Measurements from ENCODE around the gene PFAS. TPM values are rescaled to one million over a fixed set of nuclear protein-coding genes. Genes with fewer than 3 reads are reported as not detected.

PFAS gene
- total and polyA plus RNA-seq, 2 experiments from 2014 or later, result 13.4 to 16.0 TPM

DNA sequence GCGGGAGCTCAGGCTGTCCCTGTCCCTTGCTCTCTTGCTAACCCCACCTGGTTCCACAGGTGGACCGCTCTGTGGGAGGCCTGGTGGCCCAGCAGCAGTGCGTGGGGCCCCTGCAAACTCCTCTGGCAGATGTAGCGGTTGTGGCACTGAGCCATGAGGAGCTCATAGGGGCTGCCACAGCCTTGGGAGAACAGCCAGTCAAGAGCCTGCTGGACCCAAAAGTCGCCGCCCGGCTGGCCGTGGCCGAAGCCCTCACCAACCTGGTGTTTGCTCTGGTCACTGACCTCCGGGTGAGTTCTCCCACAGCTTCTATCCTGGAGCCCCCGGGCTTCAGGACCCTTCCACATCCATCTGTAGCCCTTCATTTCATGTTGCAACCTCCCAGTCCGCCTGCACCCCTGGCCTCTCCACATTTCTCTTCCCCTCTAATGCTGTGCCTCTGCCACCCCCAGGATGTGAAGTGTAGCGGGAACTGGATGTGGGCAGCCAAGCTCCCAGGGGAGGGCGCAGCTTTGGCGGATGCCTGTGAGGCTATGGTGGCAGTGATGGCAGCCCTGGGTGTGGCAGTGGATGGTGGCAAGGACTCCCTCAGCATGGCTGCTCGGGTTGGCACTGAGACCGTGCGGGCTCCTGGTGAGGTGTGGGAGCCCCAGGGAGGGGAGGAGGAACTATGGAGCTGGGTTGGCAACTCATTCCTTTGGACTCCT, 15.9 kb downstream of the PFAS start:
- Histone ChIP-seq H3K4me3 (no peak overlapping the region), H3K79me2 (ENCODE audit: insufficient read depth) (no peaks in the 10 kb centered on the region), H3K27me3 (replicated peaks; ENCODE audit: insufficient read depth) (no peaks in the 10 kb centered on the region), H3F3A (ENCODE audit: insufficient read depth) (no peaks in the 10 kb centered on the region), H2AFZ (no peak overlapping the region), H3K9me2 (ENCODE audit: insufficient read depth) (no peaks in the 10 kb centered on the region), H3K4me1 (ENCODE audit: insufficient read depth) (no peaks in the 10 kb centered on the region), H4K20me1 (ENCODE audit: insufficient read depth) (no peaks in the 10 kb centered on the region), H3K27ac (no peak overlapping the region), H3K9ac (no peak overlapping the region), H3K4me2 (ENCODE audit: unreplicated experiment) (no peak overlapping the region), H3K36me3 (ENCODE audit: low read depth) (no peaks in the 10 kb centered on the region), H3K9me3 (ENCODE audit: low read depth) (no peaks in the 10 kb centered on the region)
- no peak for DNase-seq
- in situ Hi-C loops (cut with MboI), result no loop called here
- no peak for TF ChIP-seq EZH2phosphoT487 (IDR thresholded peaks at IDR 0.05; ENCODE audit: insufficient read depth, low read depth)
- TF ChIP-seq EZH2 (IDR thresholded peaks at IDR 0.05; ENCODE audit: insufficient read depth, poor library complexity, severe bottlenecking), result no peak
- 97 to 98% methylated on average over 18 of the region's 18 CpGs for WGBS, 2 experiments (ENCODE audit: low coverage in 1 of 2, low lambda C conversion rate in 2 of 2, missing lambda C conversion rate in 2 of 2)

DNA sequence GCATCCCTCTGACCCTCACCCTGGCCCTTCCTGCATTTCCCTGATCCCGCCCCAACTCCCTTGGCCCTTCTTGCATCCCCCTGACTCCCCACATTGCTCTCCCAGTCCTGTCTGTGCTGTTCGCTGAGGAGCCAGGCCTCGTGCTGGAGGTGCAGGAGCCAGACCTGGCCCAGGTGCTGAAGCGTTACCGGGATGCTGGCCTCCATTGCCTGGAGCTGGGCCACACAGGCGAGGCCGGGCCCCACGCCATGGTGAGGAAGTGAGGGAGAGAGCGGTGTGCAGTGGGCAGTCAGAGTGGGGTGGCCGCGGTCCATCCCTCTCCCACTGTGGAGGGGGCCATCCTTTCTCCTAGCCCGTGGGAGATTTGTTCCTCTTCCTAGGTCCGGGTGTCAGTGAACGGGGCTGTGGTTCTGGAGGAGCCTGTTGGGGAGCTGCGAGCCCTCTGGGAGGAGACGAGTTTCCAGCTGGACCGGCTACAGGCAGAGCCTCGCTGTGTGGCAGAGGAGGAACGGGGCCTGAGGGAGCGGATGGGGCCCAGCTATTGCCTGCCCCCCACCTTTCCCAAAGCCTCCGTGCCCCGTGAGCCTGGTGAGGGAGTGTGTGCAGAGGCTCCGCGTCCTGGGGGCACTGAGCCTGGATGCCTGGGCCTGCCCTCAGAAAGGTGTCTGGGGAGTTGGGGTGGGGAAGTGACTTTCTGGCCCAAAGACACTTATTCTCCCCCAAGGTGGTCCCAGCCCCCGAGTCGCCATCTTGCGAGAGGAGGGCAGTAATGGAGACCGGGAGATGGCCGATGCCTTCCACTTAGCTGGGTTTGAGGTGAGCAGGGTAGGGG, 17.8 kb downstream of the PFAS start:
- Histone ChIP-seq H3K4me3 (no peak overlapping the region), H3K9me2 (ENCODE audit: insufficient read depth) (no peaks in the 10 kb centered on the region), H3K27ac (no peak overlapping the region), H3F3A (ENCODE audit: insufficient read depth) (no peaks in the 10 kb centered on the region), H3K9ac (no peak overlapping the region), H3K27me3 (replicated peaks; ENCODE audit: insufficient read depth) (no peaks in the 10 kb centered on the region), H4K20me1 (ENCODE audit: insufficient read depth) (no peaks in the 10 kb centered on the region), H3K9me3 (ENCODE audit: low read depth) (no peaks in the 10 kb centered on the region), H3K4me1 (ENCODE audit: insufficient read depth) (no peaks in the 10 kb centered on the region), H3K4me2 (ENCODE audit: unreplicated experiment) (no peak overlapping the region), H2AFZ (no peak overlapping the region), H3K36me3 (ENCODE audit: low read depth) (no peaks in the 10 kb centered on the region), H3K79me2 (ENCODE audit: insufficient read depth) (no peaks in the 10 kb centered on the region)
- no peak for TF ChIP-seq EZH2phosphoT487 (IDR thresholded peaks at IDR 0.05; ENCODE audit: insufficient read depth, low read depth)
- TF ChIP-seq EZH2 (IDR thresholded peaks at IDR 0.05; ENCODE audit: insufficient read depth, poor library complexity, severe bottlenecking), result no peak
- DNase-seq, result no peak
- in situ Hi-C loops (cut with MboI), result no loop called here
- WGBS, 2 experiments (ENCODE audit: low coverage in 1 of 2, low lambda C conversion rate in 2 of 2, missing lambda C conversion rate in 2 of 2), result 94 to 96% methylated on average over 22 to 28 of the region's 29 CpGs

DNA sequence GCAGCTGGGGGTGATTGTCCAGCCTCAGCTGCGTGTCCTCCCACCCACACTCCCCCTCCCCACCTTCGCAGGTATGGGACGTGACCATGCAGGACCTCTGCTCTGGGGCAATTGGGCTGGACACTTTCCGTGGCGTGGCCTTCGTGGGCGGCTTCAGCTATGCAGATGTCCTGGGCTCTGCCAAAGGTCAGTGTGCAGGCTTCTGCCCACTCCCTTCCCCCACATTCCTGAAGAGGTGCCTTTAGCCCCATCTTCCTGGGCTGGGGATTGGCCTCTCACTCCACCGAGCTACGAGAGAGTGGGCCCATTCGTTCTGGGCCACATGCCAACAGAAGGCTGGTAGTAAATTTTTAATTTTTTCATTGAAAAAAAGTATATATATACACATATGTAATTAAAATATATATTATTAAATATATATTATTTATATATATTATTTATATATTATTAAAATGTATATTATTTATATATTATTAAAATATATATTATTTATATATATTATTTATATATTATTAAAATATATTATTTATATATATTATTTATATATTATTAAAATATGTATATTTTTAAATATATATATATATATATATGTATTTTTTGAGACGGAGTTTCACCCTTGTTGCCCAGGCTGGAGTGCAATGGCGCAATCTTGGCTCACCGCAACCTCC, 18.5 kb downstream of the PFAS start:
- in situ Hi-C loops (cut with MboI), result no loop called here
- H3K4me3 ChIP-seq, result no peak overlapping the region
- DNase-seq, result no peak
- H2AFZ ChIP-seq, result no peak overlapping the region
- no peaks in the 10 kb centered on the region for H3K9me2 ChIP-seq (ENCODE audit: insufficient read depth)
- H3K36me3 ChIP-seq (ENCODE audit: low read depth), result no peaks in the 10 kb centered on the region
- no peaks in the 10 kb centered on the region for H3K9me3 ChIP-seq (ENCODE audit: low read depth)
- H3K4me1 ChIP-seq (ENCODE audit: insufficient read depth), result no peaks in the 10 kb centered on the region
- no peaks in the 10 kb centered on the region for H3F3A ChIP-seq (ENCODE audit: insufficient read depth)
- no peak overlapping the region for H3K9ac ChIP-seq
- H3K27me3 ChIP-seq (replicated peaks; ENCODE audit: insufficient read depth), result no peaks in the 10 kb centered on the region
- no peak overlapping the region for H3K4me2 ChIP-seq (ENCODE audit: unreplicated experiment)
- WGBS, 2 experiments (ENCODE audit: low coverage in 1 of 2, low lambda C conversion rate in 2 of 2, missing lambda C conversion rate in 2 of 2), result 88 to 91% methylated on average over 13 of the region's 13 CpGs
- H4K20me1 ChIP-seq (ENCODE audit: insufficient read depth), result no peaks in the 10 kb centered on the region
- no peak overlapping the region for H3K27ac ChIP-seq
- H3K79me2 ChIP-seq (ENCODE audit: insufficient read depth), result no peaks in the 10 kb centered on the region
- no peak for TF ChIP-seq EZH2 (IDR thresholded peaks at IDR 0.05; ENCODE audit: insufficient read depth, poor library complexity, severe bottlenecking)
- no peak for TF ChIP-seq EZH2phosphoT487 (IDR thresholded peaks at IDR 0.05; ENCODE audit: insufficient read depth, low read depth)

DNA sequence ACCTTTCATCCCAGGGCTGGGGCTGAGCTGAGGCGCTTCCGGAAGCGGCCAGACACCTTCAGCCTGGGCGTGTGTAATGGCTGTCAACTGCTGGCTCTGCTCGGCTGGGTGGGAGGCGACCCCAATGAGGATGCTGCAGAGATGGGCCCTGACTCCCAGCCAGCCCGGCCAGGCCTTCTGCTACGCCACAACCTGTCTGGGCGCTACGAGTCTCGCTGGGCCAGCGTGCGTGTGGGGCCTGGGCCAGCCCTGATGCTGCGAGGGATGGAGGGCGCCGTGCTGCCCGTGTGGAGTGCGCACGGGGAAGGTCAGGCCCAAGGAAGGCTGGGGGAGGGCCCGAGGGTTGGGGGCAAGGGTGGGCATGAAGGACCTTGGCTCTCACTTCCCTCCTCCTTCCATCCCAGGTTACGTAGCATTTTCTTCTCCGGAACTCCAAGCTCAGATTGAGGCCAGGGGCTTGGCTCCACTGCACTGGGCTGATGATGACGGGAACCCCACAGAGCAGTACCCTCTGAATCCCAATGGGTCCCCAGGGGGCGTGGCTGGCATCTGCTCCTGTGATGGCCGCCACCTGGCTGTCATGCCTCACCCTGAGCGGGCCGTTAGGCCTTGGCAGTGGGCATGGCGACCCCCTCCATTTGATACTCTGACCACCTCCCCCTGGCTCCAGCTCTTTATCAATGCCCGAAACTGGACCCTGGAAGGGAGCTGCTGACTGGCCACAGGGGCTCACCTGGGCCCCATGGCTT, 19.6 kb downstream of the PFAS start:
- Histone ChIP-seq H3K4me3 (no peak overlapping the region), H3K9me2 (ENCODE audit: insufficient read depth) (no peaks in the 10 kb centered on the region), H4K20me1 (ENCODE audit: insufficient read depth) (no peaks in the 10 kb centered on the region), H3K4me1 (ENCODE audit: insufficient read depth) (no peaks in the 10 kb centered on the region), H3F3A (ENCODE audit: insufficient read depth) (no peaks in the 10 kb centered on the region), H3K9ac (no peak overlapping the region), H3K27me3 (replicated peaks; ENCODE audit: insufficient read depth) (no peaks in the 10 kb centered on the region), H3K9me3 (ENCODE audit: low read depth) (no peaks in the 10 kb centered on the region), H2AFZ (no peak overlapping the region), H3K36me3 (ENCODE audit: low read depth) (no peaks in the 10 kb centered on the region), H3K79me2 (ENCODE audit: insufficient read depth) (no peaks in the 10 kb centered on the region), H3K4me2 (ENCODE audit: unreplicated experiment) (no peak overlapping the region), H3K27ac (no peak overlapping the region)
- in situ Hi-C loops (cut with MboI), result no loop called here
- 88 to 92% methylated on average over 23 to 29 of the region's 29 CpGs for WGBS, 2 experiments (ENCODE audit: low coverage in 1 of 2, low lambda C conversion rate in 2 of 2, missing lambda C conversion rate in 2 of 2)
- TF ChIP-seq EZH2 (IDR thresholded peaks at IDR 0.05; ENCODE audit: insufficient read depth, poor library complexity, severe bottlenecking) (no peak), EZH2phosphoT487 (IDR thresholded peaks at IDR 0.05; ENCODE audit: insufficient read depth, low read depth) (no peak)
- DNase-seq, result no peak

All from GM23248 (cell line).